Central memory CD4-positive, alpha-beta T cell (primary cell): Measurements from ENCODE around the gene SORCS2.

Source experiments
- DNase-seq: peaks from one replicate; pipeline ENCODE4 v3.0.0; 2022

Gene SORCS2

GRCh38 chr4:7464259-7464655, 271.9 kb downstream of the SORCS2 start:
- no peak for DNase-seq

DNA sequence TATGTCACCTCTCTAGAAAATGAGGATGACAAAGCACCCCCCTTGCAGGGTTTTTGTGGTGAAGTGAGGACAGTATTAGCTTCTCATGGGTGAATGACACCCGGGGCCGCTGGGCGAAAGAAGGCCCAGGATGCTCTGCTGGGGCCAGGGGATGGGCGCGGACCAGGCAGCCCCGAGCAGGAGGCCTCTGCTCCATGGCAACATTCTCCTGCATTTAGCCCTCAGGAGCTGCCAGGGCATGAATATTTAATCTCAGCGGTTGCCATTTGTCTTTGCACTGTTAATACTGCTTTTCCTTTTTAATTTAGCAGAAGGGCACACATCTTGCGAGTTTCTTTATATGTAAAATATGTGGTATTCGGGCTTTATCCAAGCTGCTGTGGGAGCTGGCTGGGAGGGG, 272.7 kb downstream of the SORCS2 start:
- no peak for DNase-seq

DNA sequence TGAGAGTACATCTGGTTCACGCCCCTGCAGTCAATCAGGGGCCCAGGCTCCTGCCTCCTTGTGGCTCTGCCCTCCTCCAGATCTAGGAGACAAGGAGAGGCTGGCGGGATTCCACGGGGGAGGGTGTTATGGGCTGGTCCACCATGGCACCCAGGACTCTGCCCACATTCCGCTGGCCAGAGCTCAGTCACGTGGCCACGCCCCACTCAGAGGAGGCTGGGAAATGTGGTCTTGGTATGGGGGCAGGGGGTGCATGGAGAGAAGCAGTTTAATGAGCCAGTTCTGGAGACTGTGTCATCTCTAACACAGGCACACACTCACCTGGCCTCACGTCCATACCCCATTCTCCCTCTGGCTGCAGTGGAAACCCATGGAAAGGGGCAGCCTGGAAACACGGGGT, 273.9 kb downstream of the SORCS2 start:
- DNase-seq, result no peak

GRCh38 chr4:7466904-7467303, 274.6 kb downstream of the SORCS2 start:
- DNase-seq, result no peak

DNA sequence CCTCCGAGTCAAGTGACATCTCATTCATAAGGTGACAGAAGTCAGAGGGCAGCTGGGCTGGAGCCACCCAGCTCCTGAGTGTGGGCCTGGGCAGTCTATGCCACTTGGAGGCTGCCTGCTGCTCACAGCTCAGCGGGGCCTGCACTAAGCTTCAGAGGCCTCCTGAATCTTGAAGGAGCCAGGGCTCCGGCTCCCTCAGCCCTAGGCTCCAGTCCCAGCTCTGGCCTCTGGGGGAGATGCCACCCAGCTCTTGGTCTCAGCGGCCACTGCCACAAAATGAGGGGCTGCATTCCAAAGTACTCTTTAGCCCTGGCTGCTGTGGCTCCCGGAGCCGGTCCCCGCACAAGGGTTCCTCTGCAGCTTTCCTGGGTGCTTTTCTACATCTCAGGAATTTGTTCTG, 275.1 kb downstream of the SORCS2 start:
- no peak for DNase-seq

DNA sequence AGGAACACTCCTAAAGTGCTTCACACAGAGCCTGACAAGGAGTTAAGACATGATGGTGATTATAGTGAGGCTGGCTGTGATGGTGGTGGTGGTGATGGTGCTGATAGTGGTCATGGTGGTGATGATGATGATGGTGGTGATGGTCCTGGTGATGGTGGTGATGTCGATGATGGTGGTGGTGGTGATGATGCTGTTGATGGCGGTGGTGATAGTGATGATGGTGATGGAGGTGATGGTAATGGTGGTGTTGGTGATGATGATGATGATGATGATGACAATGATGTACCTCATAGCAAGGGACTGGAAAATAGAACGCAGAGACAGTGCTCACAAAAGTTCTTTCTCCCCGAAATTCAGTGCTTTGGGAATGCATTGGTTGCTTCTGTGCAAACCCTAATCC, 276.7 kb downstream of the SORCS2 start:
- no peak for DNase-seq

DNA sequence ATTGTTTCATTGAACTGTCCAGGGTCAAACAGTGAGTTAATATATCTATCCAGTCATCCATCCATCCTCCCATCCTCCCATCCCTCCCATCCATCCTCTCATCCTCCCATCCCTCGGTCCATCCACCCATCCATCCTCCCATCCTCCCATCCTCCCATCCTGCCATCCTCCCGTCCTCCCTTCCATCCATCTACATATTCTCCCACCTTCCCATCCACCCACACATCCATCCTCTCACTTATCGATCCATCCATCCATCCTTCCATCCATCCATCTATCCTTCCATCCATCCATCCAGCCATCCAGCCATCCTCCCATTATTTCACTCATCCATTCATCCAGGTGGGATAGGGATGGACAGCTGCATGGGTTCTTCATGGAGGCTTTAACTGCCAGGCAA, 277.8 kb downstream of the SORCS2 start:
- no peak for DNase-seq

DNA sequence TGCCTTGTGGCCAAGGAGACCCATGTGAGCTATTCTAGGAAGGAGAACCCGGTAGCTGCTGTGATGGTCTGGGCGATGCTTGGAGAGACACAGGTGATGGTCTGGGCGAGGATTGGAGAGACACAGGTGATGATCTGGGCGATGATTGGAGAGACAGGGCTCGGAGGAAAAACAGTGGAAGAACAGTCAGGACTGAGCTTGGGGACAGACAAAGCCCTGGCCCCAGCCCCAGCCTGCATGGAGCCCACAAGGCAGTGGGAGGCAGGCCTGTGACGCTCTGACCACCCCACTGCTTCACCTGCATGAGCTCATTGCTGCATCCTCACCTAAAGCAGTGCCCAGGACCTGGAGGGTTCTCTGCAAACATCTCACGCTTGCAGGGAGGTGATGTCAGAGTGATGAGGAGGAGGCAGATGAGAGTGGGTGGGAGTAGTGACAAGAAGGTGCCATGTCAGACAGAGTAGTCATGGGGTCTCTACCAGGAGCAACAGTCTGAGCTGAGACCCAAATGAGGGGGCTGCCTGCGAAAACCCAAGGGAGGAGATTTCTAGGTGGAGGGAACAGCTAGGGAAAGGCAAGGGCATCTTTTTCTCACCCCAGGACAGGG, 278.3 kb downstream of the SORCS2 start:
- DNase-seq, result no peak

DNA sequence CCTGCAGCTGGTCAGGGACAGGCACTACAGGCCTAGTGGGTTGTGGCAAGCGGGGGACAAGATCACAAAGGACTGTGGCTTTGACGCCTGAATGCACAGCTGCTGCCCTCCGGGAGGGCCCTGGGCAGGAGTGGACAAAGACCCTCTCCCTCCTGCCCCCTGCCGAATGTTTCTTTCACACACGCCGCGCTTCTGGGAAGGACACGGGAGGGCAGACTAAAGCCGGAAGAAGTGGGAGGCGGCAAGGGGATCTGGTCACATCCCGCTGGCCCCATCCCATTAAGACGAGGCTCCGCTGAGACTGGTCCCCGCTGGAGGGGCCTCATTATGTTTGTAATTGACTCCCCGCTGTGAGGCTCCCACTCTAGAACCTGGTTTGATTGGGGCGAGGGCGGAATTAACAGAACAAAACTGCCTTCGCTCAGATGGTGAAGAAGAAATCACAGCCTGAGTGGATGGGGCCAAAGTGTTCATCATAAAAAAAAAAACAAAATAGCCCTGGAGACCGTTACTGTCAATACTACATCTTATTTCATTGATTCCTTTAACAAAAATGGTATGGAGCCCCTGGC, 280.2 kb downstream of the SORCS2 start:
- no peak for DNase-seq

DNA sequence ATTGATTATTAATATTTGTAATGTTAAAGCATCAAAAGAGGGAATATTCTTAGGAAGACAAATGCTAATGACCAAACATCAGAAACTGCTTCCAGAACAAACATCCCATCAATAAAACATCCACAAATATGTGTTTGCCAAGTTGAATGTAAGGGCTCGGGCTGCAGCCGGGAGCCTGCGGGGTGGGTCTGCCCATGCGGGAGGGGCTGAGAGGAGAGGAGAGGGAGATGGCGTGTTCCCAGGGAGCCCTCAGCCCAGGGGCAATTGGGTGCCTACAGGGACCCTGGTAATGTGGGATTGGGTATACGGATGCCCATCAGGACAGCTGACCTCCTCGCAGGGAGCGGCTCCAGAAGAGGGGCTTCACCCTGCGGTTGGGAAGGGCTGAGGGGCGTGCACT, 280.7 kb downstream of the SORCS2 start:
- DNase-seq, result no peak

GRCh38 chr4:7474320-7474719, 282.0 kb downstream of the SORCS2 start:
- DNase-seq, result no peak

GRCh38 chr4:7475207-7475606, 282.9 kb downstream of the SORCS2 start:
- DNase-seq, result no peak

DNA sequence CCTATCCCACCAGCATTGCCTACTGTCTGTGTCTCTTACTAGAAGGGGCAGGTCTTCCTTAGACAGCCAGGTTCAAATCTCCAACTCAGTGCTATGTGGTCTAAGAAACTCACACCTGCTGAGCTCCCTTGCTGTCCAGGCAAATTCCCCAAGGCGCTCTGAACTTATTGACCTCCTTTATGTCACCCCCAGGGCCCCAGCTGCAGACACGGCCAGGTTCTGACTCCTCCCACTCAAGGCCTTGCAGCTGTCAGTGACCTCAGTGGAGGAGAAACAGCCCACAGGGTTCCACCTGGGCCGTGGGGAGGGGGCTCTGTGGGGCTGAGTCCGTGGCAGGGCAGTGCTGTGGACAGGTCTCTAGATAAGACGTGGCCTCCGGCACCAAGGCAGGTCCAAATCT, 284.5 kb downstream of the SORCS2 start:
- no peak for DNase-seq

GRCh38 chr4:7477695-7478094, 285.4 kb downstream of the SORCS2 start:
- no peak for DNase-seq

DNA sequence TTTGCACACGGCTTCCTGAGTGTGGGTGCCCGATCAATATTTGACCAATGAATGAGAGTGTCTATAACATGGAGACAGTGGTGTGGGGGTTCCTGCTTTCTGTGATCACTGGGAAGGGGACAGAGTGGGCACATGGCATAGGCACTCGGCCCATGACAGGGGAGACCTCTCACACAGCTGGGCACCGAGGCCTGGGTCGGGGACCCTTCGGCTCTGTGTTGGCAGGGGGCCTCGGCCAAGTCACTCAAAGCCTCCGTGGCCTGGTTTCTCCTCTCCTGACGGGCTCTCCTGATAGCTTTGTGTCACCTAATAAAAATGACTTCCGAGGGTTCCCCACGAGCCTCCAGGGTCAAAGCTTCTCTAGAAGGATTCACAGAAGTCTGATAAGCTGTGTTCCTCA, 286.3 kb downstream of the SORCS2 start:
- DNase-seq, result no peak

DNA sequence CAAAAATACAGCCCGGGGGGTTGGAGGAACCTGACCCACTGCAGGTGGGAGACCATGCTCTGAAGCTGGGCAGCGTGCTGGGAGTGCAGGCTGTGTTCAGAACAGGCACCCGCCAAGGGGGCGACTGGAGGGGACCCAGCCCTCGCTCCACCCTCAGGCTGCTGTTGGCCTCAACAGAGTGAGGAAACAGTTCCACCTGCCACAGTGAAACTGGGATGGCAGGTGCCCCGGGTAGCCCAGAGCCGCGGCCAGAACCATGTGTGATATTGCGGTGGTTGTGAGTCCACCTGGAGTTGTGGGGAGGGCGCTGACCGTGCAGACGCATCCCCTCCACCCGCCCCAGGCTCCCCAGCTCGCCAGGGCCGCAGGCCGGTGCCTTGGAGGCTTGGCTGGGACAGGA, 288.1 kb downstream of the SORCS2 start:
- DNase-seq, result no peak

- no peak for DNase-seq
These were observed 288.9 kb downstream of the SORCS2 start for GRCh38 chr4:7481227-7481626.

GRCh38 chr4:7485096-7485495, 292.8 kb downstream of the SORCS2 start:
- no peak for DNase-seq

DNA sequence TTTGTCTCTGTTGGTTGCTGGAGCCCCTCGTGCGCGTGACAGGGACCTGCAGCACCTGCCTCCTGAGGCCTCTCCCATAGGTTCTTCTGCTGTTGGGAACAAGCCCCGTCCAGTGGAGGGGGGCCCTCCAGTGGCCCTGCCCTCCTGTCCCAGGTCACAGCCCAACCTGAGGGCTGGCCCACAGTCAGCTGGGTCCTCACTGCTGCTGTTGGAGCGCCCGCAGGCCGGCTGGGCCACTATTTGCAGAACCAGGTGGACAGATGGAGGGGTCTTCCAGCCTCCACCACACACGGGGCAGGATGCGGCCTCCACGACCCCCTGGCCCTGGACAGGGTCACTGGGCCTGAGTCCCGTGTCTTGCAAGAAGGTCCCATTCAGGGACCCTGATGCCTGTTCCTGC, 293.8 kb downstream of the SORCS2 start:
- no peak for DNase-seq

GRCh38 chr4:7487502-7487901, 295.2 kb downstream of the SORCS2 start:
- no peak for DNase-seq

GRCh38 chr4:7487998-7488671, 295.8 kb downstream of the SORCS2 start:
- DNase-seq, result no peak

DNA sequence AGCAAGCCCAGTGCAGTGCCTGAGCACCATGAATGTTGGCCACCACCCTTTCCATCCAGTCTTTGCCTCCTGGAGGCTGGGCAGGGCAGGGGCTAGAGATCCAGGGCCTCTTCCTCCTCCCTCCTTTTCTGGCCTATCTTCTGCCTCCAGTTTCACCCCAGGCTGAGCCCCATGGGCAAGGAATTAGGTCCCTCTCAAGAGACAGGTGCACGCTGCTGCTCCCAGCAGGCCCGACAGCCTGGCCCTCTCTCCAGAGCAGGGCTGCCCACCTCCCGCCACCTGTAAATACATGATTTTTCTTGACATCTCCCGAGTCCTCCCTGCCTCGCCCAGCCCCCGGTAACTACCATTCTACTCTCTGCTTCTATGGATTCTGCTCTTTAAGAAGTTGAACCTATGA, 299.6 kb downstream of the SORCS2 start:
- no peak for DNase-seq

- no peak for DNase-seq
These were observed 306.3 kb downstream of the SORCS2 start for GRCh38 chr4:7498446-7499200.

DNA sequence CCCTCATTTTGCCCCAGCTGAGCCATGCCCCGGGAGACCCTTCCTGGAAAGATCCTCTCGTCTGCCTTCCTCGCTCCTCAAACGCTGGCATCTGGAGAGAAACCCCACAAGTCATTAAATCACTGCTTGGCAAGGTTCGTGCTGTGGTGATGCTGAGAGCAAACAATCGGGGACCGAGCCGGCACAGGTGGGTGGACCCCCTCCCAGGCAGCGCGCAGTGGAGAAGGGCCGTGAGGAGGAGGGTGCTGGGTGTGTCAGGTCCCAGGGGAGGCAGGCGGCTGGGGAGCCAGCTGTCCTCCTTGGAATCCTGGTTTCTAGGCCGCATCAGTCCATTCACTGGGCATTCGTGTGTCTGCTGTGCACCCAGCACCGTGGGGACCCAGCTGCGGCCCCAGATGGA, 307.3 kb downstream of the SORCS2 start:
- no peak for DNase-seq
